IMR-90 (cell line): ENCODE measurements around the gene SUSD1. TPM values are rescaled to one million over a fixed set of nuclear protein-coding genes. Genes with fewer than 3 reads are reported as not detected.

Experiments
- ATAC-seq: fragments of 200-7000 bp; cut with Tn5 transposase; 2 replicates; pipeline ENCODE4 v1.9.1; 2020; ENCODE audit warnings: low read depth, mild to moderate bottlenecking, moderate library complexity
- BruUV-seq: library from RNA; stranded (reverse); fragments of 400-500 nt; replicated peaks from 2 replicates; lab custom pipeline; 2021; lab: Mats Ljungman, UMichigan
- CTCF ChIA-PET: fragments of 300-600 bp; formaldehyde crosslinking; extraction: SDS; loops from one replicate; lab custom pipeline; 2021; ENCODE audit warnings: antibody characterized with exemption; lab: Yijun Ruan, JAX
- POLR2A ChIA-PET: fragments of 300-600 bp; sonication (Branson Sonifier 250); formaldehyde crosslinking; loops from one replicate; lab custom pipeline; 2022; ENCODE audit warnings: antibody characterized with exemption; ENCODE audit not compliant: unreplicated experiment; lab: Charles Lee
- DNase-seq: peaks from one replicate; pipeline ENCODE4 v3.0.0; 2013
- H2AFZ ChIP-seq: replicated peaks from 2 replicates; pipeline ENCODE3; 2013; ENCODE audit warnings: low read length, mild to moderate bottlenecking; ENCODE audit not compliant: poor library complexity
- H2AK5ac ChIP-seq: 2 replicates; pipeline ENCODE4 v1.6.1; 2013; ENCODE audit warnings: low read depth, low read length, inconsistent platforms
- H2AK9ac ChIP-seq: replicated peaks from 2 replicates; pipeline ENCODE3; 2013; ENCODE audit warnings: mild to moderate bottlenecking, low read depth, low read length, moderate library complexity; ENCODE audit not compliant: poor library complexity
- H2BK120ac ChIP-seq: 2 replicates; pipeline ENCODE4 v1.6.1; 2013; ENCODE audit warnings: low read depth, low read length, inconsistent platforms
- H2BK15ac ChIP-seq: 3 replicates; pipeline ENCODE4 v1.6.1; 2013; ENCODE audit warnings: low read depth, low read length, inconsistent platforms
- H2BK20ac ChIP-seq: 2 replicates; pipeline ENCODE4 v1.6.1; 2013; ENCODE audit warnings: low read depth, mild to moderate bottlenecking, inconsistent platforms, low read length, moderate library complexity
- H2BK5ac ChIP-seq: 2 replicates; pipeline ENCODE4 v1.6.1; 2013; ENCODE audit warnings: mild to moderate bottlenecking, low read depth, low read length, inconsistent platforms; ENCODE audit not compliant: poor library complexity, severe bottlenecking
- H3K14ac ChIP-seq: replicated peaks from 2 replicates; pipeline ENCODE4 v1.6.1; 2013; ENCODE audit warnings: low read depth, low read length, inconsistent platforms
- H3K18ac ChIP-seq: 2 replicates; pipeline ENCODE4 v1.6.1; 2013; ENCODE audit warnings: low read depth, low read length, control low read depth
- H3K23ac ChIP-seq: 2 replicates; pipeline ENCODE4 v1.6.1; 2013; ENCODE audit warnings: low read depth, low read length, inconsistent platforms
- H3K27ac ChIP-seq: 2 replicates; pipeline ENCODE4 v1.5.1; 2013; ENCODE audit warnings: mild to moderate bottlenecking, control low read depth, low read length; ENCODE audit not compliant: insufficient read depth
- H3K27me3 ChIP-seq: 2 replicates; pipeline ENCODE4 v1.6.1; 2013; ENCODE audit warnings: low read length; ENCODE audit not compliant: control insufficient read depth, insufficient read depth
- H3K36me3 ChIP-seq: 2 replicates; pipeline ENCODE4 v1.6.1; 2013; ENCODE audit warnings: low read length, mixed read lengths; ENCODE audit not compliant: control insufficient read depth, insufficient read depth
- H3K4ac ChIP-seq: 2 replicates; pipeline ENCODE4 v1.6.1; 2013; ENCODE audit warnings: low read depth, low read length, inconsistent platforms
- H3K4me1 ChIP-seq: 2 replicates; pipeline ENCODE4 v1.6.1; 2013; ENCODE audit warnings: low read length, mixed read lengths; ENCODE audit not compliant: control insufficient read depth, insufficient read depth
- H3K4me2 ChIP-seq: 2 replicates; pipeline ENCODE4 v1.6.1; 2013; ENCODE audit warnings: low read depth, mild to moderate bottlenecking, control low read depth, low read length, moderate library complexity
- H3K4me3 ChIP-seq: 2 replicates; pipeline ENCODE4 v1.5.1; 2013; ENCODE audit warnings: low read depth, mild to moderate bottlenecking, control low read depth, low read length, moderate library complexity; ENCODE audit not compliant: insufficient read depth
- H3K56ac ChIP-seq: 2 replicates; pipeline ENCODE4 v1.6.1; 2013; ENCODE audit warnings: low read length, inconsistent platforms; ENCODE audit not compliant: insufficient read depth; ENCODE audit errors: extremely low read depth
- H3K79me1 ChIP-seq, 2 experiments: 2 replicates each; pipeline ENCODE4 v1.6.1; 2013; ENCODE audit warnings: low read length in 2 of 2, inconsistent platforms in 1 of 2, low read depth in 1 of 2
- H3K9ac ChIP-seq: 2 replicates; pipeline ENCODE4 v1.6.1; 2013; ENCODE audit warnings: low read depth, low read length, control low read depth
- H3K9me1 ChIP-seq: 2 replicates; pipeline ENCODE4 v1.6.1; 2013; ENCODE audit warnings: low read length, inconsistent platforms; ENCODE audit not compliant: insufficient read depth
- H3K9me3 ChIP-seq: 2 replicates; pipeline ENCODE4 v1.6.1; 2013; ENCODE audit warnings: low read length; ENCODE audit not compliant: control insufficient read depth, insufficient read depth
- H4K20me1 ChIP-seq: 2 replicates; pipeline ENCODE4 v1.6.1; 2013; ENCODE audit warnings: low read length, inconsistent platforms; ENCODE audit not compliant: insufficient read depth
- H4K5ac ChIP-seq: 2 replicates; pipeline ENCODE4 v1.6.1; 2013; ENCODE audit warnings: mild to moderate bottlenecking, low read depth, low read length, control low read depth
- H4K8ac ChIP-seq, 2 experiments: 2 replicates each; pipeline ENCODE4 v1.6.1; 2013; ENCODE audit warnings: low read depth in 2 of 2, low read length in 2 of 2, control low read depth in 1 of 2, inconsistent platforms in 1 of 2
- H4K91ac ChIP-seq: 2 replicates; pipeline ENCODE4 v1.6.1; 2013; ENCODE audit warnings: low read depth, low read length, inconsistent platforms; ENCODE audit not compliant: insufficient read depth
- BHLHE40 ChIP-seq: fragments of 150-350 bp; IDR thresholded peaks from 2 replicates; pipeline ENCODE4 v1.6.1; 2016; ENCODE audit warnings: mild to moderate bottlenecking, low read depth, low read length
- CEBPB ChIP-seq: IDR thresholded peaks from 2 replicates; pipeline ENCODE4 v1.6.1; 2012; ENCODE audit warnings: low read depth, low read length, improper control_type of control experiment
- CHD1 ChIP-seq: IDR thresholded peaks from 2 replicates; pipeline ENCODE4 v1.6.1; 2012; ENCODE audit warnings: low read depth, low read length, improper control_type of control experiment
- RFX5 ChIP-seq: IDR thresholded peaks from 2 replicates; pipeline ENCODE4 v1.8.0; 2012; ENCODE audit warnings: low read depth, mild to moderate bottlenecking, low read length, moderate library complexity
- SMC3 ChIP-seq: fragments of 150-350 bp; IDR thresholded peaks from 2 replicates; pipeline ENCODE4 v1.6.1; 2016; ENCODE audit warnings: low read depth, mild to moderate bottlenecking, antibody characterized with exemption, low read length, moderate library complexity
- WGBS, 2 experiments: methylation state at CpG; one replicate each; pipeline versions ENCODE4 v1.1.5 to v1.1.7; 2013; ENCODE audit warnings: missing lambda C conversion rate in 2 of 2; ENCODE audit not compliant: insufficient read length in 1 of 2; ENCODE audit errors: extremely low coverage in 2 of 2; 5-methylcytosine and 5-hydroxymethylcytosine counted together
- dilution Hi-C: fragments of 300-500 bp; cut with HindIII; formaldehyde crosslinking; loops from one replicate; pipeline ENCODE4 v1.14.3; 2018; ENCODE audit warnings: low sequenced_read_pairs; ENCODE audit not compliant: unreplicated experiment
- in situ Hi-C: fragments of 300-500 bp; cut with MboI; formaldehyde crosslinking; loops from 3 replicates; pipeline ENCODE4 v1.14.3; 2019; ENCODE audit warnings: low sequenced_read_pairs, inconsistent platforms, mixed read lengths
- intact Hi-C: fragments of 100-400 bp; cut with micrococcal nuclease; formaldehyde crosslinking; loops from 2 replicates; pipeline ENCODE4 v1.10.0; 2022
- polyA plus RNA-seq, 3 experiments: library from polyadenylated mRNA; depleted of rRNA; stranded (reverse); fragments of >200 nt; gene quantifications; 2 replicates each; pipeline ENCODE4 v1.2.3, GENCODE V29; 2012; ENCODE audit warnings: low replicate concordance in 1 of 3
- total RNA-seq: library from RNA; depleted of rRNA; stranded (reverse); fragments of >200 nt; gene quantifications from 2 replicates; pipeline ENCODE4 v1.2.3, GENCODE V29; 2012

SUSD1 gene
- total and polyA plus RNA-seq, 2 of the 4 experiments (the other 2 are of a cell fraction), result 4.0 to 4.7 TPM

GRCh38 chr9:112159781-112160180, 15.3 kb downstream of the SUSD1 start:
- no peaks in the 10 kb centered on the region; a peak in 1 of 4 replicates for H3K79me1 ChIP-seq
- no peak overlapping the region for H3K4ac ChIP-seq
- dilution Hi-C loops (no loop called here), intact Hi-C loops (no loop called here), in situ Hi-C loops (no loop called here)
- BruUV-seq, result no TSS peak
- DNase-seq (no peak), ATAC-seq (no peak)
- no peaks in the 10 kb centered on the region for H3K36me3 ChIP-seq
- no peak overlapping the region for H4K5ac ChIP-seq
- no peak overlapping the region for H4K8ac ChIP-seq
- no peak overlapping the region for H3K18ac ChIP-seq
- no peak overlapping the region for H2AFZ ChIP-seq
- no peaks in the 10 kb centered on the region for H3K4me1 ChIP-seq
- H3K27me3 ChIP-seq, result no peaks in the 10 kb centered on the region
- no peaks in the 10 kb centered on the region for H3K9me3 ChIP-seq
- no CpG with 5 or more reads among the region's 1 CpG for WGBS, 2 experiments
- H3K56ac ChIP-seq, result no peak overlapping the region
- no peaks in the 10 kb centered on the region for H4K20me1 ChIP-seq
- H3K9ac ChIP-seq, result no peak overlapping the region
- H2AK5ac ChIP-seq, result no peak overlapping the region
- H3K23ac ChIP-seq, result no peak overlapping the region
- ChIA-PET POLR2A (no interaction called here), CTCF (no interaction called here)
- H2BK5ac ChIP-seq, result no peak overlapping the region
- no peak overlapping the region for H3K4me3 ChIP-seq
- no peak overlapping the region for H4K91ac ChIP-seq
- no peak overlapping the region for H3K27ac ChIP-seq
- H2BK120ac ChIP-seq, result no peak overlapping the region
- H3K4me2 ChIP-seq, result no peak overlapping the region
- TF ChIP-seq CHD1 (no peak), CEBPB (no peak), BHLHE40 (no peak), SMC3 (no peak), RFX5 (no peak)
- H2BK20ac ChIP-seq, result no peak overlapping the region
- no peak overlapping the region for H3K14ac ChIP-seq
- H2BK15ac ChIP-seq, result no peak overlapping the region
- no peaks in the 10 kb centered on the region; the same call in 1 of the 2 replicates for H3K9me1 ChIP-seq
- no peak overlapping the region for H2AK9ac ChIP-seq
